ENCODE measurements around the gene TMEM225B.
"Not testable (repeated sequence)": the region's sequence is repeated elsewhere in the genome, so short reads cannot be mapped to it uniquely, and the experiment has no call there.

The TMEM225B gene

GRCh38 chr7:99623091-99623693 is 25.1 kb downstream of the TMEM225B start:
- no peak for DNase-seq (ENCODE audit: low read depth)

GRCh38 chr7:99623702-99624447 is 25.8 kb downstream of the TMEM225B start:
- no peak for DNase-seq (ENCODE audit: low read depth)

GRCh38 chr7:99624484-99624883 is 26.4 kb downstream of the TMEM225B start:
- peak; percentile 41 for DNase-seq (ENCODE audit: low read depth)

GRCh38 chr7:99625321-99625720 is 27.3 kb downstream of the TMEM225B start:
- no peak for DNase-seq (ENCODE audit: low read depth)

GRCh38 chr7:99625961-99626360 is 27.9 kb downstream of the TMEM225B start:
- DNase-seq (ENCODE audit: low read depth): no peak

GRCh38 chr7:99626661-99627060 is 28.6 kb downstream of the TMEM225B start:
- DNase-seq (ENCODE audit: low read depth): no peak

GRCh38 chr7:99627513-99627912 is 29.4 kb downstream of the TMEM225B start:
- no peak for DNase-seq (ENCODE audit: low read depth)

GRCh38 chr7:99628471-99629465 is 30.7 kb downstream of the TMEM225B start:
- DNase-seq (ENCODE audit: low read depth): no peak

GRCh38 chr7:99629643-99630042 is 31.6 kb downstream of the TMEM225B start:
- DNase-seq (ENCODE audit: low read depth): no peak

GRCh38 chr7:99631295-99632109 is 33.4 kb downstream of the TMEM225B start:
- DNase-seq (ENCODE audit: low read depth): no peak

GRCh38 chr7:99637414-99637813 is 39.3 kb downstream of the TMEM225B start:
- DNase-seq (ENCODE audit: low read depth): not testable (repeated sequence)

GRCh38 chr7:99638731-99639130 is 40.7 kb downstream of the TMEM225B start:
- no peak for DNase-seq (ENCODE audit: low read depth)

GRCh38 chr7:99639267-99639666 is 41.2 kb downstream of the TMEM225B start:
- DNase-seq (ENCODE audit: low read depth): no peak

- no peak for DNase-seq (ENCODE audit: low read depth)
These were observed 44.0 kb downstream of the TMEM225B start for GRCh38 chr7:99642027-99642426.

GRCh38 chr7:99643464-99643863 is 45.4 kb downstream of the TMEM225B start:
- DNase-seq (ENCODE audit: low read depth): no peak

GRCh38 chr7:99644431-99644830 is 46.4 kb downstream of the TMEM225B start:
- DNase-seq (ENCODE audit: low read depth): no peak

GRCh38 chr7:99645590-99645989 is 47.5 kb downstream of the TMEM225B start:
- no peak for DNase-seq (ENCODE audit: low read depth)

- no peak for DNase-seq (ENCODE audit: low read depth)
These were observed 50.8 kb downstream of the TMEM225B start for GRCh38 chr7:99648843-99649242.

GRCh38 chr7:99651290-99651689 is 53.2 kb downstream of the TMEM225B start:
- no peak for DNase-seq (ENCODE audit: low read depth)

- no peak for DNase-seq (ENCODE audit: low read depth)
These were observed 54.6 kb downstream of the TMEM225B start for GRCh38 chr7:99652671-99653070.

GRCh38 chr7:99653269-99653668 is 55.2 kb downstream of the TMEM225B start:
- not testable (repeated sequence) for DNase-seq (ENCODE audit: low read depth)

- no peak for DNase-seq (ENCODE audit: low read depth)
These were observed 55.7 kb downstream of the TMEM225B start for GRCh38 chr7:99653754-99654153.

Data from activated T-cell treated with anti-CD3 and anti-CD28 coated beads for 1 hour (primary cell).